ENCODE data around the gene CCDC195.

GRCh38 chr2:224655006-224655537 is 61.1 kb downstream of the CCDC195 start:
- TF ChIP-seq CTCF (IDR thresholded peaks at IDR 0.05; ENCODE audit: low read depth, low read length) (no peak), EZH2phosphoT487 (IDR thresholded peaks at IDR 0.05; ENCODE audit: low read depth) (no peak)
